Heart right ventricle (tissue), 16 donors: Measurements from ENCODE around the gene NUDT22. TPM values are rescaled to one million over a fixed set of nuclear protein-coding genes. Genes with fewer than 3 reads are reported as not detected.
A peak's percentile ranks its signal among the peaks of the same experiment; 100 is the strongest.

Source experiments
- ATAC-seq, 8 donors: fragments of 200-7000 bp; cut with Tn5 transposase; one replicate each; pipeline ENCODE4 v1.9.1; 2020; ENCODE audit warnings: mild to moderate bottlenecking in 8 of 8, moderate library complexity in 8 of 8, moderate number of reproducible peaks in 1 of 8
- DNase-seq, 2 donors: peaks; one replicate each; pipeline ENCODE4 v3.0.0-alpha.2; 2020
- H3K27ac ChIP-seq, 10 donors: fragments of 200-600 bp; sonication (generic) in 2 of 10; one replicate each; pipeline versions ENCODE4 v1.5.0 to v1.8.0; 2020 to 2022; ENCODE audit warnings: mild to moderate bottlenecking in 3 of 10
- H3K27me3 ChIP-seq, 7 donors: fragments of 200-600 bp; one replicate each; pipeline ENCODE4 v1.8.0; 2021 to 2022; ENCODE audit warnings: mild to moderate bottlenecking in 2 of 7
- H3K36me3 ChIP-seq, 9 donors: fragments of 200-600 bp; sonication (generic) in 1 of 9; one replicate each; pipeline versions ENCODE4 v1.5.0 to v1.8.0; 2020 to 2022; ENCODE audit warnings: mild to moderate bottlenecking in 2 of 9
- H3K4me1 ChIP-seq, 9 donors: fragments of 200-600 bp; sonication (generic) in 1 of 9; one replicate each; pipeline versions ENCODE4 v1.5.0 to v1.8.0; 2020 to 2022; ENCODE audit warnings: mild to moderate bottlenecking in 4 of 9
- H3K4me3 ChIP-seq, 10 donors: fragments of 200-600 bp; sonication (generic) in 2 of 10; one replicate each; pipeline versions ENCODE4 v1.5.0 to v1.8.0; 2020 to 2022; ENCODE audit warnings: mild to moderate bottlenecking in 7 of 10, moderate library complexity in 2 of 10
- H3K9me3 ChIP-seq, 11 donors: fragments of 200-600 bp in 10 of 11; sonication (generic) in 2 of 11; one replicate each; pipeline versions ENCODE4 v1.5.0 to v1.8.0; 2013 to 2022; ENCODE audit warnings: mild to moderate bottlenecking in 2 of 11, control low read depth in 1 of 11, moderate library complexity in 1 of 11
- WGBS, 2 donors: extraction: QIAGEN DNeasy Blood & Tissue Kit; methylation state at CpG; one replicate each; pipeline ENCODE4 v1.1.7; 2013; ENCODE audit warnings: inconsistent platforms in 1 of 2; 5-methylcytosine and 5-hydroxymethylcytosine counted together
- intact Hi-C, 10 donors: fragments of 100-400 bp; cut with DNase I; formaldehyde crosslinking; loops; one replicate each; pipeline versions ENCODE4 v1.11.1 to v1.14.2; 2022
- long read RNA-seq, 3 donors: library from polyadenylated mRNA; unstranded; transcript quantifications; one replicate each; pipeline ENCODE4 v2.0.0, GENCODE V29; 2020 to 2021
- polyA plus RNA-seq, 2 donors: library from polyadenylated mRNA; stranded (reverse); fragments of 200-250 nt; gene quantifications; one replicate each; pipeline ENCODE4 v1.2.3, GENCODE V29; 2013
- total RNA-seq, 10 donors: library from RNA; stranded (reverse); fragmentation: NEBNext Ultra II Directional in 3 of 10; extraction: Animal tissue kit (Norgen Biotek cat#: 25700) in 3 of 10; gene quantifications; one replicate each; pipeline versions ENCODE4 v1.2.1 to v1.2.4, GENCODE V29; 2021 to 2023
- TF ChIP-seq, protein P1 (sequence below), 9 donors: fragments of 200-600 bp; sonication (generic) in 2 of 9; IDR thresholded peaks; one replicate each; pipeline versions ENCODE4 v1.5.0 to v1.8.0; 2021 to 2022; ENCODE audit warnings: antibody characterized with exemption in 9 of 9, mild to moderate bottlenecking in 5 of 9, moderate library complexity in 1 of 9
- donor health status: Arrhythmogenic right ventricular cardiomyopathy.
- donor health status: ischemic (EF 13 %, LVEDD 7.1; RV severe dilation, severe dysfunction).
- donor health status: healthy with polysubstance abuse.
- donor health status: DM: no; HTN: yes; CAD: no.
- donor health status: DM: no; HTN: no; CAD: no.
- donor health status: ischemic (EF 25% LVEDD 6.9; RV normal size, moderate dysfunction).
- donor health status: ischemic (EF 25% LVEDD 5.7; RV mildly dilated, moderate dysfunction).
- donor health status: healthy.
- donor health status: DM: yes; HTN: yes; CAD: no.
- donor health status: Ischemic cardiomyopathy.
- donor health status: ischemic (EF 35%, LVEDD 5.7; RV mildly dilated, moderate dysfunction).
- donor health status: nonischemic (EF 11% LVEDD 7.7; RV severe dilation, severe dysfunction).
- donor health status: DM: yes; HTN: yes; CAD: no.
- donor health status: PGD.
- donor health status: ischemic (EF 29% LVEDD 5.4; RV normal size, mild dysfunction).
- donor health status: nonischemic (EF 23%, LVEDD 6.1; RV moderate dilation, normal function).

Gene NUDT22, protein sequence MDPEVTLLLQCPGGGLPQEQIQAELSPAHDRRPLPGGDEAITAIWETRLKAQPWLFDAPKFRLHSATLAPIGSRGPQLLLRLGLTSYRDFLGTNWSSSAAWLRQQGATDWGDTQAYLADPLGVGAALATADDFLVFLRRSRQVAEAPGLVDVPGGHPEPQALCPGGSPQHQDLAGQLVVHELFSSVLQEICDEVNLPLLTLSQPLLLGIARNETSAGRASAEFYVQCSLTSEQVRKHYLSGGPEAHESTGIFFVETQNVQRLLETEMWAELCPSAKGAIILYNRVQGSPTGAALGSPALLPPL
- total RNA-seq (10 to 100 TPM; 57.3 to 85.6 (median 71.0) TPM), polyA plus RNA-seq (10 to 100 TPM; 93.0 to 95.2 TPM)
- long read RNA-seq, donor 1, transcript NUDT22-201 (6 exons, 1,094 nt): major isoform, 32 of 67 reads
- long read RNA-seq, donor 1, transcript NUDT22-204 (5 exons, 986 nt): minor isoform, 5 of 67 reads
- long read RNA-seq, donor 1, partial matches to known transcripts: 22 of 67 reads
- long read RNA-seq, donor 1, other reads (novel, unspliced or antisense): 8 of 67 reads
- long read RNA-seq, donor 2, transcript NUDT22-201 (6 exons, 1,094 nt): major isoform, 28 of 125 reads
- long read RNA-seq, donor 2, partial matches to known transcripts: 66 of 125 reads
- long read RNA-seq, donor 2, other reads (novel, unspliced or antisense): 27 of 125 reads
- long read RNA-seq, donor 3, transcript NUDT22-201 (6 exons, 1,094 nt): major isoform, 27 of 110 reads
- long read RNA-seq, donor 3, partial matches to known transcripts: 62 of 110 reads
- long read RNA-seq, donor 3, other reads (novel, unspliced or antisense): 19 of 110 reads

DNA sequence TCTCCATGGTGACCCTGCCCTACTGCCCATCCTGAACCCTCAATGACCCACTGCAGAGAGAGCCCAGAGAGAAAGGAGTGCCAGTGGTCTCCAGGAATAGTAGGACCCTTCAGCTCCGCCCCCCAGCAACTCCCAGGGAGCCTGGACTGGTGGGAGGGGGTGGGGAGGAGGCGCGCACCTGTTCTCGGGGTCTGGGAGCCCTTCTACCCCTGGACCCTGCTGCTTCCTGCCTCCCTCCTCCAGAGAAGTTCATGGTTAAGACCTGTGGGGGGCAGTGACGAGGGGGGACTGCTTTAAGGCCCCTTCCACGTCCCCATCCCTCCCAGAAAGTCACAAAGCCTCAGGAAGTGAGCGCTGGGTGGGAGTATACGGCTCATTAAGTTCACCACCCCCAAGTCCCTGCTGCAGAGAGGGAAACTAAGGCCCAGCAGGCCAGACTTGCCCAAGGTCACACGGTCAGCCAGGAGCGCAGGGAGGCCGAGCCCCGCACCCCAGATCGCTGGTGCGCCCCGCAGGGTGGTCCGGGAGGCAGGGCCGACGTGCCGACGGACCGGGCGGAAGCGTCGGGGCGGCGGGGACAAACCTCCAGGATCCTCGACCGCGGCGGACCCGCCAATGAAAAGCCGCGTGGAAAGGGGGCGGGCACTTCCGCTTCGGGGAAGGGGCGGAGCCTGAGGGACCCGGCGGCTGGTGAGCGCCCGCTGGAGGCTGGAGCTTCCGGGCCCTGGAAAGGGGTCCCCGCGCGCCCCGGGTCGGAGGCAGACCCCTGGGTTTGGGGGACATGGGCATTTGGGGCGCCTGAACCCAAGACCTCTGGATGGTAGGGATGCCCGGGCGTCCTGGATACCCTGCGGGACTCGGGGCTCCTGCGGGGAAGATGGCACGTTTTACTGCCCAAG lies at the start of gene NUDT22, which contains the start of gene TRPT1:
Gene NUDT22, plus strand, starts transcription at position 667 of the 899 bp plus-strand sequence. CDS start 379 bp downstream, outside the sequence.
Gene TRPT1, minus strand, starts transcription at position 579 of the 899 bp plus-strand sequence. Its CDS starts 326 bp downstream, at position 253.
- TF ChIP-seq, protein P1, sequence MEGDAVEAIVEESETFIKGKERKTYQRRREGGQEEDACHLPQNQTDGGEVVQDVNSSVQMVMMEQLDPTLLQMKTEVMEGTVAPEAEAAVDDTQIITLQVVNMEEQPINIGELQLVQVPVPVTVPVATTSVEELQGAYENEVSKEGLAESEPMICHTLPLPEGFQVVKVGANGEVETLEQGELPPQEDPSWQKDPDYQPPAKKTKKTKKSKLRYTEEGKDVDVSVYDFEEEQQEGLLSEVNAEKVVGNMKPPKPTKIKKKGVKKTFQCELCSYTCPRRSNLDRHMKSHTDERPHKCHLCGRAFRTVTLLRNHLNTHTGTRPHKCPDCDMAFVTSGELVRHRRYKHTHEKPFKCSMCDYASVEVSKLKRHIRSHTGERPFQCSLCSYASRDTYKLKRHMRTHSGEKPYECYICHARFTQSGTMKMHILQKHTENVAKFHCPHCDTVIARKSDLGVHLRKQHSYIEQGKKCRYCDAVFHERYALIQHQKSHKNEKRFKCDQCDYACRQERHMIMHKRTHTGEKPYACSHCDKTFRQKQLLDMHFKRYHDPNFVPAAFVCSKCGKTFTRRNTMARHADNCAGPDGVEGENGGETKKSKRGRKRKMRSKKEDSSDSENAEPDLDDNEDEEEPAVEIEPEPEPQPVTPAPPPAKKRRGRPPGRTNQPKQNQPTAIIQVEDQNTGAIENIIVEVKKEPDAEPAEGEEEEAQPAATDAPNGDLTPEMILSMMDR (IDR thresholded peaks at IDR 0.05): peak in 2 of 9 donors; percentile 9 to 37
- Histone ChIP-seq H3K27me3 (no peaks in the 10 kb centered on the region), H3K27ac (peak within 1 kb of the TSS; percentile 90 to 96 (median 95)), H3K4me1 (peaks cover 16 to 58% (median 40%) of the 10 kb centered on the region in 9 donors), H3K4me3 (peak within 1 kb of the TSS; percentile 64 to 95 (median 76)), H3K9me3 (no peaks in the 10 kb centered on the region), H3K36me3 (peaks cover 0 to 43% (median 0%) of the 10 kb centered on the region in 9 donors)
- 0 to 1% methylated on average over 53 to 54 of the region's 54 CpGs for WGBS, 2 donors
- DNase-seq (peak; percentile 93 to 94), ATAC-seq (peak; percentile 81 to 88 (median 85))
- intact Hi-C loops: loop anchor here in 2 of 10 donors (2.0 to 5.0 kb wide), 2 partner anchors 39 to 41 kb away; partner anchors contain the start of gene STIP1 (in 1 of the 2)

DNA sequence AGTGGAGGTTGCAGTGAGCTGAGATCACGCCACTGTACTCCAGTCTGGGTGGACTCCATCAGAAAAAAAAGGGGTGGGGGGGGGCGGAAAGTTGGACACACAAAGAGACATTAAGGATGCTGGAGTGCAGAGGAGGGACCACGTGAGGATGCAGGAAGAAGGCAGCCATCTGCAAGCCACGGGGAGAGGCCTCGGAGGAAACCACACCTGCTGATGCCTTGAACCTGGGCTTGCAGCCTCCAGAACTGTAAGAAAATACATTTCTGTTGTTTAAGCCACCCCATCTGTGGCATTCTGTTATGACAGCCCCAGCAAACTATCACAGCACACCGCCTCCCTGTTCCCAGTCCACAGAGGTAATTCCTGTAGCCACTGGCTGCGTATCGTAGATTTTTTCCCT lies 49.3 kb upstream of the NUDT22 start:
- 84 to 85% methylated on average over 8 of the region's 8 CpGs for WGBS, 2 donors
- intact Hi-C loops: no loop called here
- DNase-seq (no peak), ATAC-seq (no peak)
- no peak overlapping the region for H3K4me3 ChIP-seq
- TF ChIP-seq, protein P1 (IDR thresholded peaks at IDR 0.05): no peak
- peaks cover 1 to 20% (median 15%) of the 10 kb centered on the region in 9 donors for H3K4me1 ChIP-seq
- no peaks in the 10 kb centered on the region for H3K27me3 ChIP-seq
- H3K27ac ChIP-seq: no peak overlapping the region
- peaks cover 0 to 9% (median 0%) of the 10 kb centered on the region in 11 donors for H3K9me3 ChIP-seq
- H3K36me3 ChIP-seq: peaks cover 0 to 8% (median 0%) of the 10 kb centered on the region in 9 donors

DNA sequence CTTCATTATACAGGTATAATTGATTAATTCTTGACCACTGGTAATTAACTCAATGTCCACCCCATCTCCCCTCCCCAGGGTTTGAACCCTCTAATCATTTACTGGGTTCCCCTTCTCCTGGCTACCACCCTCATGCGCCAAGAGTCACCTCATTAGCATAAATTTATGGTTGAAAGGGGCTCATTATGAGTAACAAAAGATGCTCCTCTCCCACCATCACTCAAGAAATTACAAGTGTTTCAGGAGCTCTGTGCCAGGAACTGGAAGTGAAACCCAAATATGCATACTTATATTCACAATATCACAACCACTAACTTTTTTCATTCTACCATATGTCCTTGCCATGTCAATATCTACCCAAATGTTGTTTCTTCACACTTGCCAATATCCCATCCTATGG lies 47.9 kb upstream of the NUDT22 start:
- Histone ChIP-seq H3K9me3 (peaks cover 0 to 9% (median 0%) of the 10 kb centered on the region in 11 donors), H3K36me3 (peaks cover 0 to 8% (median 0%) of the 10 kb centered on the region in 9 donors), H3K27me3 (no peaks in the 10 kb centered on the region), H3K4me3 (no peak overlapping the region), H3K27ac (no peak overlapping the region), H3K4me1 (peaks cover 7 to 34% (median 25%) of the 10 kb centered on the region in 9 donors)
- 92 to 94% methylated on average over 1 of the region's 1 CpG for WGBS, 2 donors
- ATAC-seq: no peak
- intact Hi-C loops: no loop called here
- TF ChIP-seq, protein P1 (IDR thresholded peaks at IDR 0.05): no peak
- no peak for DNase-seq
